H4 (cell line): Measurements from ENCODE around the gene PCOLCE2. TPM values are rescaled to one million over a fixed set of nuclear protein-coding genes. Genes with fewer than 3 reads are reported as not detected.

Experiments used
- DNase-seq: peaks from one replicate; pipeline ENCODE4 v3.0.0-alpha.2; 2015; ENCODE audit warnings: low spot score
- total RNA-seq: library from RNA; depleted of rRNA; stranded (reverse); fragments of >200 nt; shearing (Covaris generic); gene quantifications from 2 replicates; pipeline ENCODE4 v1.2.3, GENCODE V29; 2014

The PCOLCE2 gene
- total RNA-seq, 1 experiment from 2014 or later = 30.5 TPM

- no peak for DNase-seq
Observed at GRCh38 chr3:142863930-142864920, 24.7 kb downstream of the PCOLCE2 start.

- peak; percentile 75 for DNase-seq
Observed at GRCh38 chr3:142863010-142863817, 25.7 kb downstream of the PCOLCE2 start.

- DNase-seq = no peak
Observed at GRCh38 chr3:142861926-142862325, 27.0 kb downstream of the PCOLCE2 start.

- DNase-seq = no peak
Observed at GRCh38 chr3:142858043-142858442, 30.8 kb downstream of the PCOLCE2 start.

GRCh38 chr3:142857056-142857455 is 31.8 kb downstream of the PCOLCE2 start:
- peak; percentile 68 for DNase-seq

- no peak for DNase-seq
Observed at GRCh38 chr3:142853270-142854168, 35.4 kb downstream of the PCOLCE2 start.

- DNase-seq = no peak
Observed at GRCh38 chr3:142852009-142852408, 36.9 kb downstream of the PCOLCE2 start.

GRCh38 chr3:142850395-142851023 is 38.4 kb downstream of the PCOLCE2 start:
- peak; percentile 81 for DNase-seq

- no peak for DNase-seq
Observed at GRCh38 chr3:142849148-142849547, 39.7 kb downstream of the PCOLCE2 start.

- no peak for DNase-seq
Observed at GRCh38 chr3:142846779-142847577, 41.9 kb downstream of the PCOLCE2 start.

- peak; percentile 51 for DNase-seq
Observed at GRCh38 chr3:142844339-142844977, 44.4 kb downstream of the PCOLCE2 start.

- no peak for DNase-seq
Observed at GRCh38 chr3:142839831-142840230, 49.1 kb downstream of the PCOLCE2 start.

- no peak for DNase-seq
Observed at GRCh38 chr3:142837526-142837925, 51.4 kb downstream of the PCOLCE2 start.

GRCh38 chr3:142828703-142829305 is 60.1 kb downstream of the PCOLCE2 start:
- DNase-seq = peak; percentile 86

- DNase-seq = no peak
Observed at GRCh38 chr3:142819179-142819578, 69.7 kb downstream of the PCOLCE2 start.

- DNase-seq = no peak
Observed at GRCh38 chr3:142818651-142819050, 70.2 kb downstream of the PCOLCE2 start.

GRCh38 chr3:142817897-142818296 is 71.0 kb downstream of the PCOLCE2 start:
- no peak for DNase-seq

- DNase-seq = no peak
Observed at GRCh38 chr3:142817356-142817755, 71.5 kb downstream of the PCOLCE2 start.

- DNase-seq = no peak
Observed at GRCh38 chr3:142815803-142816202, 73.1 kb downstream of the PCOLCE2 start.
